ENCODE data around the gene LRRIQ1.
"Not testable (repeated sequence)": the region's sequence is repeated elsewhere in the genome, so short reads cannot be mapped to it uniquely, and the experiment has no call there.

LRRIQ1 gene

DNA sequence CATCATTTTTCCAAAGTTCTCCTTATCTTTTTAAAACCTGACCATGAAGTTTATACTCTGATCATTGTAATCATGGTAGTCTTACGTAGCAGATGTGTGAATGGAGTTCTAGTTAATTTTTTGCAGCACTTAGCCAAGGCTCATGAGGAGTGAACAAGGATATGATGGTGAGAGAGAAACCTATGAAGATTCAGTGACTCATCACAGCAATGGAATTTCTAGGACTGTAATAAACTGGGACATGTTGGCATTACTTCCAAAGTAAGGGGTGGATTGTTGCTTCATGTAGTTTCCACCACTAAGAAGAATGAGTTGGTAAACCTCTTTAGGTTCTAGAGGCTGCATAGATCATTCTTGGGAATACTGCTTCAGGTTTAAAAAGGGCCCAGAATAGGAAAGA, 102.7 kb downstream of the LRRIQ1 start:
- Mint-ChIP-seq H3K4me3 (no peak overlapping the region), H3K9me3 (peaks cover 0 to 4% of the 10 kb centered on the region in 2 donors), H3K27ac (no peak overlapping the region), H3K27me3 (no peaks in the 10 kb centered on the region), H3K4me1 (no peaks in the 10 kb centered on the region)
- ATAC-seq (no peak), DNase-seq (no peak)

- H3K27ac Mint-ChIP-seq = no peak overlapping the region
- peaks cover 0 to 3% of the 10 kb centered on the region in 2 donors for H3K9me3 Mint-ChIP-seq
- no peak for ATAC-seq
- no peak for DNase-seq
- no peak overlapping the region for H3K4me3 Mint-ChIP-seq
- H3K27me3 Mint-ChIP-seq = no peaks in the 10 kb centered on the region
- no peaks in the 10 kb centered on the region for H3K4me1 Mint-ChIP-seq
Measured at GRCh38 chr12:85147331-85147730, 111.2 kb downstream of the LRRIQ1 start.

- Mint-ChIP-seq H3K27ac (no peak overlapping the region), H3K4me1 (no peaks in the 10 kb centered on the region), H3K27me3 (no peaks in the 10 kb centered on the region), H3K9me3 (peaks cover 0 to 3% of the 10 kb centered on the region in 2 donors), H3K4me3 (no peak overlapping the region)
- no peak for DNase-seq
- ATAC-seq = no peak
Measured at GRCh38 chr12:85152311-85152729, 116.2 kb downstream of the LRRIQ1 start.

- Mint-ChIP-seq H3K27ac (no peak overlapping the region), H3K9me3 (no peaks in the 10 kb centered on the region), H3K4me1 (no peaks in the 10 kb centered on the region), H3K4me3 (no peak overlapping the region), H3K27me3 (no peaks in the 10 kb centered on the region)
- ATAC-seq (no peak), DNase-seq (no peak)
Measured at GRCh38 chr12:85155791-85156190, 119.6 kb downstream of the LRRIQ1 start.

- Mint-ChIP-seq H3K4me1 (no peaks in the 10 kb centered on the region), H3K27me3 (no peaks in the 10 kb centered on the region), H3K27ac (no peak overlapping the region), H3K9me3 (no peaks in the 10 kb centered on the region), H3K4me3 (no peak overlapping the region)
- ATAC-seq = no peak
- no peak for DNase-seq
Measured at GRCh38 chr12:85156569-85156968, 120.4 kb downstream of the LRRIQ1 start.

DNA sequence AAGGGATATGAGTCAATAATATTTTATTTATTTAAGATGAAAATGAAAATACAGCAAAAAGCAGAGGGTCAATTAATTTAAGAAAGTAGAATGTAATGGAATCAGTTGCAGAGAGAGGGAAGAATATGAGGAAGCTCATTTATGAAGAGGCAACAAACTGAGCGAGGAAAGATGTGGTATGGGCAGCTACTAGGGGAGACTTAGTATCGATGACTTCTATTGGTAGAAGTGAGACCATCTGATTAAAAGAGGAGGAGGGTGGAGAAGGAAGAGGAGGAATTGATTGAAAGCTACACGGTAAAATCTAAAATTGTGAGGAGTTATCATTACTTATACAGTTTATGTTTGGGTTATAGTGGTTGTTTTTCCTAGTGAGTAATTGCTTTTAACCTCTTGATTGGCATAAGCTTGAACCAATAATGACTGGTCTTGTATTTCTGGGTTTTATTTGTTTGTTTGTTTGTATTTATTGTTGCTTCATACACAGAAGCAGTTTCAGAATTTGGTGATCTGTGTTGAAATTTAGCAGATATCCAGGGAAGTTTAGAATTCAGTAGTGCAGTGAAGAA, 121.0 kb downstream of the LRRIQ1 start:
- no peak overlapping the region for H3K4me3 Mint-ChIP-seq
- no peaks in the 10 kb centered on the region for H3K4me1 Mint-ChIP-seq
- no peak overlapping the region for H3K27ac Mint-ChIP-seq
- ATAC-seq (no peak), DNase-seq (no peak)
- H3K27me3 Mint-ChIP-seq = no peaks in the 10 kb centered on the region
- H3K9me3 Mint-ChIP-seq = no peaks in the 10 kb centered on the region

DNA sequence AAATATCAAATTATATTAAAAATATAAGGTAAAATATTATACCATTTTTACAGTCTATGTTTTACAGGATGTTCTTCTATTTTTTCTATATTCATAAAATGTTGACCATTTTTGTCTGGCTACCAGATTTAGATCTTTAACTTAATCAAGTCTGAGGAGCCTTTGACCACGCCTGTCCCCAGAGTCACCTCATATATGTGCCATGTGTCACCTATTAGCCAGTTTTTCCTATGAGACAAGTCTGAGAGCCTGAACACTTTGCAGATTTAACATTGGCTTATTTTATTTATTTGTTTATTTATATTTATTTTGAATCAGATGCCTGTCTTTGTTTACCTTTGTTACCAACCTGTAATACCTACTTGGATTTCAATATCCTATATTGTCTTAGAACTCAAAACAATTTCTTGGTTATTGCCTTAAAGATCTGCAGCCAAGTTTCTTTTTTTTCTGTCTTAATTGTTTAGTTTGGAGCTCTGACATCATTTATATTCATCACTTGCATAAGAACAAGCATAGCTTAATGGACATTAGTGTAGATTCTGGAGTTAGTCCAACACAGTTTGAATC, 127.7 kb downstream of the LRRIQ1 start:
- DNase-seq = no peak
- H3K9me3 Mint-ChIP-seq = no peaks in the 10 kb centered on the region
- no peaks in the 10 kb centered on the region for H3K27me3 Mint-ChIP-seq
- no peak for ATAC-seq
- no peak overlapping the region for H3K27ac Mint-ChIP-seq
- no peaks in the 10 kb centered on the region for H3K4me1 Mint-ChIP-seq
- H3K4me3 Mint-ChIP-seq = no peak overlapping the region

GRCh38 chr12:85179680-85180270, 143.6 kb downstream of the LRRIQ1 start:
- Mint-ChIP-seq H3K9me3 (no peaks in the 10 kb centered on the region), H3K27me3 (no peaks in the 10 kb centered on the region), H3K4me1 (no peaks in the 10 kb centered on the region), H3K4me3 (no peak overlapping the region), H3K27ac (no peak overlapping the region)
- ATAC-seq (no peak), DNase-seq (no peak)

- ATAC-seq (no peak), DNase-seq (no peak)
- no peaks in the 10 kb centered on the region for H3K9me3 Mint-ChIP-seq
- no peak overlapping the region for H3K4me3 Mint-ChIP-seq
- no peaks in the 10 kb centered on the region for H3K4me1 Mint-ChIP-seq
- no peak overlapping the region for H3K27ac Mint-ChIP-seq
- H3K27me3 Mint-ChIP-seq = no peaks in the 10 kb centered on the region
Measured at GRCh38 chr12:85182699-85183098, 146.5 kb downstream of the LRRIQ1 start.

GRCh38 chr12:85183855-85184254, 147.7 kb downstream of the LRRIQ1 start:
- H3K9me3 Mint-ChIP-seq = no peaks in the 10 kb centered on the region
- no peaks in the 10 kb centered on the region for H3K4me1 Mint-ChIP-seq
- no peak overlapping the region for H3K27ac Mint-ChIP-seq
- DNase-seq = no peak
- no peak for ATAC-seq
- H3K4me3 Mint-ChIP-seq = no peak overlapping the region
- no peaks in the 10 kb centered on the region for H3K27me3 Mint-ChIP-seq

DNA sequence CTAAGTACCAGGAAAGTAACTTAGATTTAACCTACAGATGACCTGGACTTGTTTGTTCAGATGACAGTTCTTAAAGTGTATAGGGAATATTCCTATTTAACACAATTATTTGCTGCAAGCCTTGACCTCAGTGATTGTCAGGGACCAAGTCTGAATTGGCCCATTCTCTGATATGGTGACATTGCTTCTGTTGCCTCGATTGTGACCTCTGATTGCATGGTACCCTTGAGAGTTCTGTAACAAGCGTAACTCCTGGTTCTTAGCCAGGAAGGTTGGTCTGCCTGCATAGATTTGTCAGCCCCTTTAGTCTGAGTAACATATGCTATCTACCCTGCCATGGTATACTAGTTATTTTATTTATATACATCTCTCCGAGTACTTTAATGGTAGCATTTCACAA, 150.1 kb downstream of the LRRIQ1 start:
- no peak overlapping the region for H3K4me3 Mint-ChIP-seq
- ATAC-seq (no peak), DNase-seq (no peak)
- no peaks in the 10 kb centered on the region for H3K4me1 Mint-ChIP-seq
- no peaks in the 10 kb centered on the region for H3K9me3 Mint-ChIP-seq
- no peaks in the 10 kb centered on the region for H3K27me3 Mint-ChIP-seq
- no peak overlapping the region for H3K27ac Mint-ChIP-seq

DNA sequence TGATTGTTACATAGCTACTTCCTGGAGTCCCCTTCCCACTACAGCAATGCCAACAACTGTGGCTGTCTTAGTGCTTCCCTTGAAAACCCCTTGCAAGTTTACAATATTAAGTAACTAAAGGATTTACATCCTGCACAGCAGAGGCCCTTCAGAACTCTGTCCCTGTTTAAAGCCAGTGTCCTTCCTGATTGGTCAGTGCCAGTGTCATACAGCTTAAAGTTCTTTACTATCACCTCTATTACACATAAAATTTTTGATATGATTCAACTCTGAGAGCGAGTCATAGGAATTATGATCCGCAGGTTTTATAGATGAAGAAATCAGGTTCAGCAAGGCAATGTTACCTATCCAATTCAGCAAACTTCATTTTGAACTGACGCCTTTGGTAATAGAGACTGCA, 152.5 kb downstream of the LRRIQ1 start:
- Mint-ChIP-seq H3K27me3 (no peaks in the 10 kb centered on the region), H3K4me3 (no peak overlapping the region), H3K27ac (no peak overlapping the region), H3K4me1 (no peaks in the 10 kb centered on the region), H3K9me3 (no peaks in the 10 kb centered on the region)
- ATAC-seq = no peak
- DNase-seq = no peak

DNA sequence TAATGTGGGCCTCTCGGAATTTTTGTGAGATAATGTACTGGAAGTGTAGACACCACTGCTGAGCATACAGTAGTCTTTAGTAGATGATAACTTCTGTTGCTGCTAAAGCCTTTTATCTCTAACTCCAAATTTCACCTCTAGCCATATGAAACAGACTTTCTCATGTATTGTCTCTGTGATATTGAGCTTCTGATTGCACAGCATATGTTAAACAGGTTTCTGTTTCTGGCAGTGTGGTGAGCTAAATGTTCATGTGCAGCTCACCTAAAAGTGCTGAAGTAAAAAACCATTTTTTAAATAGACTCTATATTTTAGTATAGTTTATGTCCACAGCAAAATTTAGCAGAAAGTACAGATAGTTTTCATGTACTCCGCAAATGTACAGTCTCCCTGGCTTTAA, 154.6 kb downstream of the LRRIQ1 start:
- Mint-ChIP-seq H3K4me3 (no peak overlapping the region), H3K27ac (no peak overlapping the region), H3K27me3 (no peaks in the 10 kb centered on the region), H3K4me1 (no peaks in the 10 kb centered on the region), H3K9me3 (no peaks in the 10 kb centered on the region)
- DNase-seq (no peak), ATAC-seq (no peak)

- ATAC-seq, H3K27ac Mint-ChIP-seq, DNase-seq, H3K4me1 Mint-ChIP-seq, H3K4me3 Mint-ChIP-seq, H3K27me3 Mint-ChIP-seq: not testable (repeated sequence)
- H3K9me3 Mint-ChIP-seq = peaks cover 24 to 39% of the 10 kb centered on the region in 2 donors
Measured at GRCh38 chr12:85203809-85204208, 167.7 kb downstream of the LRRIQ1 start.

- no peak overlapping the region for H3K27ac Mint-ChIP-seq
- H3K27me3 Mint-ChIP-seq = no peaks in the 10 kb centered on the region
- no peak for ATAC-seq
- peaks cover 18 to 36% of the 10 kb centered on the region in 2 donors for H3K9me3 Mint-ChIP-seq
- H3K4me3 Mint-ChIP-seq = no peak overlapping the region
- H3K4me1 Mint-ChIP-seq = no peaks in the 10 kb centered on the region
- no peak for DNase-seq
Measured at GRCh38 chr12:85206543-85206942, 170.4 kb downstream of the LRRIQ1 start.

DNA sequence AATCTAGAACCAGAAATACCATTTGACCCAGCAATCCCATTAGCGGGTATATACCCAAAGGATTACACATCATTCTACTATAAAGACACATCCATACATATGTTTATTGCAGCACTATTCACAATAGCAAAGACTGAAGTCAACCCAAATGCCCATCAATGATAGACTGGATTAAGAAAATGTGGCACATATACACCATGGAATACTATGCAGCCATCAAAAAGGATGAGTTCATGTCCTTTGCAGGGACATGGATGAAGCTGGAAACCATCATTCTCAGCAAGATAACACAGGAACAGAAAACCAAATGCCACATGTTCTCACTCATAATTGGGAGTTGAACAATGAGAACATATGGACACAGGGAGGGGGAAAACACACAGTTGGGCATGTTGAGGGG, 188.2 kb downstream of the LRRIQ1 start:
- not testable (repeated sequence) for H3K27ac Mint-ChIP-seq, ATAC-seq, H3K4me1 Mint-ChIP-seq, DNase-seq, H3K27me3 Mint-ChIP-seq, H3K4me3 Mint-ChIP-seq
- peaks cover 12 to 24% of the 10 kb centered on the region in 2 donors for H3K9me3 Mint-ChIP-seq

DNA sequence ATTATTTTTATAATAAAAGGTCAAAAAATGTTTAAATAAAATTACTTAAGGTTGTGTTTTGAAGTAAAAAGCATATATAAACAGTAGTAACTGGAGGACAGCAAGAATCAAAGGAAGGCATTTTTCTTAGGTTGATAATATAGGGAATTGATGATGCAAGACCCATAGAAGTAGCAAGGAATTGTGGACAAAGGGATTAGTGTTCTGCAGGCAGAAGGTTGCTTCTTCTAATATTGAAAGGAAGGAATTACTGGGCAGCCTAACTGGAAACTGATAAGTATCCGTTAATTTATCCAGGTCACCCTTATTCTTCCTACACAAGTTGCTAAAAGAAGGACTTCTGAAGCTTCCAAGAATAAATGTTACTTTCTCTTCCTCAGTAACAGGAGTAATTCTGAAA, 189.3 kb downstream of the LRRIQ1 start:
- ATAC-seq = no peak
- no peak overlapping the region for H3K4me3 Mint-ChIP-seq
- no peaks in the 10 kb centered on the region for H3K4me1 Mint-ChIP-seq
- H3K9me3 Mint-ChIP-seq = peaks cover 12 to 24% of the 10 kb centered on the region in 2 donors
- no peaks in the 10 kb centered on the region for H3K27me3 Mint-ChIP-seq
- no peak overlapping the region for H3K27ac Mint-ChIP-seq
- DNase-seq = no peak

Data from stimulated activated naive CD8-positive, alpha-beta T cell treated with anti-CD3 and anti-CD28 coated beads, Interleukin-15, amount 100 ng/mL, for 72 hours (primary cell).